ENCODE measurements around the gene TIMM8B.
"Not testable (repeated sequence)": the region's sequence is repeated elsewhere in the genome, so short reads cannot be mapped to it uniquely, and the experiment has no call there.

TIMM8B gene

DNA sequence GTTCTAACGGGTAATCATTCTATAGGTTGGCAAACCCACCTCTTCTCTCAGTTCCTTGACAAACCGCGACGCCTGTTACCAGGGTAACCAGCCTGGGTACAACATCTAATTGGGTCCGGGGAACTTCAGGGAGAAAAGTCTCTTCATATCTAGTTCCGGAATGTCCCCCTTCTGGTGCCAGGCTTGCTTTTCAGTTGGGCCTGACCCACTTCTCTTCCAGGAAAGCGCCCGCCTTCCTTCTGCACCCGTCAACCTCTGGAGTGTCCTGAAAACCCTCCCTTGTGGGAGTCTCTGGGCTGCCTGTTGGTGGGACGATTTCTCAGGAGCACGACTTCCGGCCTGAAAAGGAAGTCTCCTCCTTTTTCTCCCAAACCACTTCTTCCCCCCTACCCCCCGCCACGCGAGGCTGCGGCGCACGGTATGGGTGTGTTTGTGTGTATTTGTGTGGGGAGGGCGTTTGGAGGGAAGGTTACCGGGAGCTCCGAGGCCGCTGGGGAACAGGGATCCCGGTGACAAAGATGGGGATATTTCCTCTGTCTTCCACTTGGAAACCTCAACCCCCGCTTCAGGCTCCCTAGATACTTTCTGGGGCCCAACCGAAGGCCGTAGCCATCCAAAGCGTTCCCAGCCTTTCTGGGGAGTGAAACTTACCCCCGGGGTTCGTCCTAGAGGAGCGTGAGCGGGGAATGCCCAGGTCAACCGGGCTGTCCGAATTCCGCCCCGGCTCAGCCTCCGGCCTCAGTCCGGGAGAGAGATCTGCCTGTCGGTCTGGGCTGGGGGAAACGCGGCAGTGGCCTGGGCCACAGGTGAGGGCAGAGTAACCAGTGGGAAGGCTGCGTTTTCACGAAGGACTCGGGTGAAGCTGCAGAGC lies 12.4 kb downstream of the TIMM8B start, which contains the start of the genes NKAPD1 and PIH1D2:
TSS of gene NKAPD1 (plus strand) at position 359 of the 871 bp plus-strand sequence. CDS start 1,276 bp downstream, outside the sequence.
TSS of gene PIH1D2 (minus strand) at position 77 of the 871 bp plus-strand sequence. CDS start 843 bp downstream, outside the sequence.
- peak; percentile 91 for DNase-seq

DNA sequence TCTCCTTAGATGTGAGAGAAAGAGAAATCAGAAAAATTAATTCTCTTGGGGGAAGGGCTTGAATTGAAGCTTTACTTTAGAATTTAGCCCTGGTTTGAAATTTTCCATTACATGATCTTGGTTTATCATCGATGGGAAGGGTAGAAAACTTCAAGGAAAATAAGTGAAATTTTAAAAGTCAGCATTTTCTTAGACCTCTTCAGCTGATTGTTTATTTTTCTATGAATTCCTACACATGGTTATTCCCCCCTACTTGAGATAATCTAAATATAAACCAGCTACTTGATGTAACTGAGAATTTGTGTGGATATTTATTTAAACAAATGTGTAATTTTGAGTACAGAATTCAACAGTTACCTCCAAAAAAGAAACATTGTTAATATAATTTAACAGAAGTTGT lies 23.6 kb downstream of the TIMM8B start:
- no peak for DNase-seq

DNA sequence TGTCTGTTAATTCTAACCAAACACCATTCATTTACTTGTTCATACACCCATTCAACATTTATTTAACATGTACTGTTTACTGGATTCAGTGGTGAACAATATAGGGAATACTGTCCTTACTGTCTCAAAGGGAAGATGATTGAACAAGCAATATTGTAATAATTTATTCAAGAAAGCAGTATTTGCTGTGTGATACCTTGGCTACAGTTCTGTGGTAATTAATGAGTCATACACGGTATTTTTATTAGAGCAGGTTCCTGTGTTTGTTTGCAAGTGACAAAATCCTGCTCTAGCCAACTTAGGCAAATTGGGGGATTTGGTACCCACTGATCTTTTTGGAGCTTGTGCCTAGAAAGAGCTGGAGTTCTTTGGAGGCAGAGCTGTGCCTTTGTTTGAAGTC lies 28.5 kb downstream of the TIMM8B start:
- no peak for DNase-seq

GRCh38 chr11:112057170-112057569 lies 29.4 kb downstream of the TIMM8B start:
- DNase-seq: no peak

DNA sequence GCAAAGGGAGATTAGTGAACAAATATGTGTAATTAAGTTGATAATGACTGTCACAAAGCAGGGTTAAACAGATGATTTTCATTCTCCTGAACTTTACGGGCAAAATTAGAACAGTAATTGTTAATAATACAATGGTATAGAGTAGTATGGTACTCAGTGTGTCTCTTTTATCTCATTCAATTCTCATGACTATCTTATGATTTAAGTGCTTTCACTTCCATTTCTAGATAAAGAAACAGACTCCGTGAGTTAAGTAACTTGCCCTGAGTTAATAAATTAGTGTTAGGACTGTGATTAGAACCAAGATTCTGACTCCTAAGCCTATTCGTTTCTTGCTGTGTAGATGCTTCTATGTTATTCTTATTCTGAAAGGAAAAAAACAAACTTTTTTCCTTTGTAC lies 34.8 kb downstream of the TIMM8B start:
- DNase-seq: no peak

GRCh38 chr11:112050721-112051120 lies 35.8 kb downstream of the TIMM8B start:
- DNase-seq: no peak

DNA sequence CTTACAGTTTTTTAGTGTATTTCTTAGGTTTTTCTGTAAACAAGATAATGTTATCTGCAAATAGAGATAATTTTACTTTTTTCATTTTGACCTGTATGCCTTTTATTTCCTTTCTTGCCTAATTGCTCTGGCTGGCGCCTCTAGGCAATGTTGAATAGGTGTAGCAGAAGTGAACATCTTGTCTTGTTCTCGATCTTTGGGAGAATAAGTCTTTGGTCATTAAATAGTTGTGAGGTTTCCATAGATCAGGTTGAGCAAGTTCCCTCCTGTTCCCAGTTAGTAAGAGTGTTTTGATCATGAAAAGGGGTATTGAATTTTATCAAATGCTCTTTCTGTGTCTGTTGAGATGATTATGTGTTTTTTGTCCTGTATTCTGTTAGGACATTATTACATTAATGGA lies 36.8 kb downstream of the TIMM8B start:
- no peak for DNase-seq

GRCh38 chr11:112048256-112048655 lies 38.3 kb downstream of the TIMM8B start:
- not testable (repeated sequence) for DNase-seq

DNA sequence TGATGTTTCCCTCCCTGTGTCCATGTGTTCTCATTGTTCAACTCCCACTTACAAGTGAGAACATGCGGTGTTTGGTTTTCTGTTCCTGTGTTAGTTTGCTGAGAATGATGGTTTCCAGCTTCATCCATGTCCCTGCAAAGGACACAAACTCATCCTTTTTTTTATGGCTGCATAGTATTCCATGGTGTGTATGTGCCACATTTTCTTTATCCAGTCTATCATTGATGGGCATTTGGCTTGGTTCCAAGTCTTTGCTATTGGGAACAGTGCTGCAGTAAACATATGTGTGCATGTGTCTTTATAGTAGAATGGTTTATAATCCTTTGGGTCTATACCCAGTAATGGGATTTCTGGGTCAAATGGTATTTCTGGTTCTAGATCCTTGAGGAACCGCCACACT lies 39.9 kb downstream of the TIMM8B start:
- not testable (repeated sequence) for DNase-seq

DNA sequence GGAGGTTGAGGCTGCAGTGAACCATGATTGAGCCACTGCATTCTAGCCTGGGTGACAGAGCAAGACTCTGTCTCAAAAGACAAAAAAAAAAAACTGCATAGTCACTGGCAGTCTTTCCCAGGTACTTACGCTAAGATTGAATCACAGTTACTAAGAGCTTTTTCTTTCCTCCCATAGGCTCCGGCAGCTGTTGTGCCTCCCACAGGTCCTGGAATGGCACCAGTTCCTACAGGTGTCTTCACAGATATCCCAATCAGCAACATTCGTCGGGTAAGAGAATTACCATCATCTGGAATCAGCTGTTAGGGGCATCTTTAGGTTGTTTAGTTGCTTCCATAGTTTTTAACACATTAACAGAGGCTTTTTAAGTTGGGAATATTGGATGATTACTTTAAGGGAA lies 41.6 kb downstream of the TIMM8B start:
- DNase-seq: no peak

GRCh38 chr11:112042961-112043304 lies 43.6 kb downstream of the TIMM8B start:
- no peak for DNase-seq

GRCh38 chr11:112042161-112042960 lies 44.2 kb downstream of the TIMM8B start:
- DNase-seq: peak; percentile 51

- DNase-seq: no peak
These were observed 49.0 kb downstream of the TIMM8B start for GRCh38 chr11:112037527-112037926.

Measured in fibroblast of skin of right biceps (primary cell).